ENCODE results near the gene YIPF4. TPM values are rescaled to one million over a fixed set of nuclear protein-coding genes. Genes with fewer than 3 reads are reported as not detected.
"Not testable (repeated sequence)": the region's sequence is repeated elsewhere in the genome, so short reads cannot be mapped to it uniquely, and the experiment has no call there.

The YIPF4 gene
- total RNA-seq, 2 experiments from 2014 or later: 30.9 to 40.5 TPM

DNA sequence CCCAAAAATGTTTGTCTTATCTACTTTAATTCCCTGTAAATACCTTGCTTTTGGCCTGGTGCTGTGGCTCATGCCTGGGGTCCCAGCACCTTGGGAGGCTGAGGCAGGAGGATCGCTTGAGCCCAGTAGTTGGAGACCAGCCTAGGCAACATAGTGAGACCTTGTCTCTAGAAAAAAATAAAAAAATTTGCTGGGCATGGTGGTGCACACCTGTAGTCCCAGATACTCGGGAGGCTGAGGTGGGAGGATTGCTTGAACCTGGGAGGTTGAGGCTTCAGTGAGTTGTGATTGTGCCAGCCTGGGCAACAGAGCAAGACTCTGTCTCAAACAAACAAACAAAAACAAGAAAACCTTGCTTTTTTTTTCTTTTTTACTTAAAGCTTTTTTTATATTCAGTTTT lies 85.3 kb downstream of the YIPF4 start:
- Mint-ChIP-seq H3K36me3 (peaks cover 52% of the 10 kb centered on the region), H3K4me1 (peaks cover 52% of the 10 kb centered on the region)
- H3K27me3 Mint-ChIP-seq; DNase-seq; ATAC-seq; H3K27ac Mint-ChIP-seq; CTCF ChIA-PET; H3K9me3 Mint-ChIP-seq (ENCODE audit: low read depth); H3K4me3 Mint-ChIP-seq: not testable (repeated sequence)

DNA sequence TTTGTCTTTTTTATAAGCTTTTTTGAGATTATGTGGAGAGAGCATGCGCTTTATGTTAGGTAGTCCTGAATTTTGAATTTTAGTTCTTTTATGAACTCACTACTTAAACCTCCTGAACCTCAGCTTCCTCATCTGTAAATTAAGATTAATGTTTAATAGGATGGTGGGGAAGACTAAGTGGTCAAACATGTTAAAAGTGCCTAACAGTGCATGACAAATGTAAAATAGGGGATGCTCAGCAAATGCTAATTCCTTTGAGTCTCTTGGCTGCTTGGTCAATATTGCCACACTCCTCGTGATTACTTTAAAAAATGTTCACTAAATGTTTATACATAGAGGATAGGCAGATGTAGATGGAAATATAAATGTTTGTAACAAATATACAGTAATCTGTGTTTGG lies 85.9 kb downstream of the YIPF4 start:
- peaks cover 46% of the 10 kb centered on the region for H3K4me1 Mint-ChIP-seq
- no peak overlapping the region for H3K4me3 Mint-ChIP-seq
- no peak overlapping the region for H3K27ac Mint-ChIP-seq

DNA sequence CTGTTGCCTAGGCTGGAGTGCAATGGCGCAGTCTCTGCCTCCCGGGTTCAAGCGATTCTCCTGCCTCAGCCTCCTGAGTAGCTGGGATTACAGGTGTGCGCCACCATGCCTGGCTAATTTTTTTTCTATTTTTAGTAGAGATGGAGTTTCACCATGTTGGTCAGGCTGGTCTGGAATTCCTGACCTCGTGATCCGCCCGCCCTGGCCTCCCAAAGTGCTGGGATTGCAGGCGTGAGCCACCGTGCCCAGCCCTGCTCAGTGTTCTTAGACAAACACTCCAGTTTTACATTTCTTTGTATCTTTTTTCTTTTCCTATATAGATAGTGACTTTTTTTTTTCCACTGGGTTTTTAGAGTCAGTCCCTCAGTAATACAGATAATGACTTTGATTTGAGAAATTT lies 86.6 kb downstream of the YIPF4 start:
- H3K27me3 Mint-ChIP-seq; ATAC-seq; H3K4me3 Mint-ChIP-seq; DNase-seq; H3K27ac Mint-ChIP-seq; CTCF ChIA-PET; H3K9me3 Mint-ChIP-seq (ENCODE audit: low read depth): not testable (repeated sequence)
- H3K36me3 Mint-ChIP-seq: peaks cover 43% of the 10 kb centered on the region
- H3K4me1 Mint-ChIP-seq: peaks cover 40% of the 10 kb centered on the region

More for the DNA sequence above, 85.9 kb downstream of the YIPF4 start:
- Mint-ChIP-seq H3K36me3 (peaks cover 46% of the 10 kb centered on the region), H3K9me3 (ENCODE audit: low read depth) (no peaks in the 10 kb centered on the region), H3K27me3 (no peaks in the 10 kb centered on the region)
- DNase-seq (no peak), ATAC-seq (no peak)
- CTCF ChIA-PET: no interaction called here

DNA sequence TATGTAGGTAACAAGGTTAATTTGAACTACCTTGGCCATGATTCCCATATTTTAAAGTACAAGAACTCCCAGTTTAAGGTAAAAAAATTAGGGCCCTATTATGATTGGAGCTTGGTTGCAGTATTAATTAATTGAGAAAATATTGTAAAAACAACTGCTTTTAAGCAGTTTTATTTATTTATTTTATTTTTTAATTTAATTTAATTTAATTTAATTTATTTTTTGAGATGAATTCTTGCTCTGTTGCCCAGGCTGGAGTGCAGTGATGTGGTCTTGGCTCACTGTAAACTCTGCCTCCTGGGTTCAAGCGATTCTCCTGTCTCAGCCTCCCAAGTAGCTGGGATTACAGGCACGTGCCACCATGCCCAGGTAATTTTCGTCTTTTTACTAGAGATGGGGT lies 88.0 kb downstream of the YIPF4 start:
- H3K27me3 Mint-ChIP-seq; CTCF ChIA-PET; H3K4me3 Mint-ChIP-seq; DNase-seq; ATAC-seq; H3K9me3 Mint-ChIP-seq (ENCODE audit: low read depth); H3K27ac Mint-ChIP-seq: not testable (repeated sequence)
- peaks cover 29% of the 10 kb centered on the region for H3K4me1 Mint-ChIP-seq
- H3K36me3 Mint-ChIP-seq: peaks cover 39% of the 10 kb centered on the region

Other genes starting within 250 kb of the YIPF4 start
- gene DPY30, start 238.1 kb upstream of the YIPF4 start, total RNA-seq: 10 to 100 TPM; 69.9 to 77.8 TPM
- 10 to 100 TPM; 17.3 to 20.4 TPM for gene SPAST, start 214.3 kb upstream of the YIPF4 start, total RNA-seq
- 10 to 100 TPM; 16.8 to 27.2 TPM for gene SLC30A6, start 112.0 kb upstream of the YIPF4 start, total RNA-seq
- gene NLRC4, start 13.0 kb upstream of the YIPF4 start, total RNA-seq: under 1 TPM in 1 of 2 experiments, not detected in 1; 0.07 TPM
- gene BIRC6, start 79.1 kb downstream of the YIPF4 start, total RNA-seq: 100 to 1,000 TPM in 1 of 2 experiments, 10 to 100 TPM in 1; 99.5 to 122 TPM

Measured in activated CD8-positive, alpha-beta memory T cell treated with anti-CD3 and anti-CD28 coated beads, Interleukin-2, amount 10 ng/mL, durations not matched to agents 7 days and 5 days (primary cell).